K562 (cell line): Measurements from ENCODE around the gene ZNF331. TPM values are rescaled to one million over a fixed set of nuclear protein-coding genes. Genes with fewer than 3 reads are reported as not detected.
A peak's percentile ranks its signal among the peaks of the same experiment; 100 is the strongest.

Experiments
- ATF3 ChIP-seq, 2 experiments: fragments of 450-650 bp in 1 of 2; sonication (generic) in 1 of 2; formaldehyde crosslinking in 1 of 2; IDR thresholded peaks in 1 of 2; conservative IDR thresholded peaks in 1 of 2; 2 replicates each; pipeline versions ENCODE4 v1.6.1 to v1.8.1; 2016 to 2023; ENCODE audit warnings: mild to moderate bottlenecking in 2 of 2, moderate library complexity in 2 of 2, inconsistent platforms in 1 of 2, missing genetic modification reagents in 1 of 2
- CREB1 ChIP-seq, 2 experiments: sonication (generic) in 1 of 2; formaldehyde crosslinking in 1 of 2; IDR thresholded peaks; 2 replicates each; pipeline versions ENCODE4 v1.6.1 to v1.8.0; 2012 to 2022; ENCODE audit warnings: inconsistent platforms in 1 of 2, mild to moderate bottlenecking in 1 of 2, missing genetic modification reagents in 1 of 2, moderate library complexity in 1 of 2
- HEY1 ChIP-seq: fragments of 250-450 bp; sonication (Bioruptor Pico); IDR thresholded peaks from 2 replicates; pipeline ENCODE4 v1.5.0; 2020; ENCODE audit warnings: mild to moderate bottlenecking, moderate library complexity, borderline replicate concordance
- MIER1 ChIP-seq: fragments of 450-650 bp; IDR thresholded peaks from 2 replicates; pipeline ENCODE4 v1.6.1; 2016; ENCODE audit warnings: antibody characterized with exemption, mild to moderate bottlenecking, low read depth
- MLLT1 ChIP-seq, 2 experiments: fragments of 450-650 bp; IDR thresholded peaks; 2 replicates each; pipeline ENCODE4 v1.6.1; 2016
- MYC ChIP-seq, 2 experiments: fragments of 250-450 bp in 1 of 2; sonication (Bioruptor Pico) in 1 of 2; IDR thresholded peaks; 2 replicates each; pipeline versions ENCODE4 v1.5.1 to v1.6.1; 2012 to 2021; ENCODE audit warnings: low read depth in 2 of 2, borderline replicate concordance in 1 of 2, improper control_type of control experiment in 1 of 2, low read length in 1 of 2, mild to moderate bottlenecking in 1 of 2, moderate library complexity in 1 of 2
- NR1H2 ChIP-seq: sonication (generic); formaldehyde crosslinking; IDR thresholded peaks from 2 replicates; pipeline ENCODE4 v1.4.0; 2020; ENCODE audit warnings: mild to moderate bottlenecking, missing genetic modification reagents
- NR3C1 ChIP-seq: sonication (generic); formaldehyde crosslinking; IDR thresholded peaks from 2 replicates; pipeline ENCODE4 v1.8.1; 2022; ENCODE audit warnings: missing genetic modification reagents
- PRDM10 ChIP-seq: fragments of 450-650 bp; IDR thresholded peaks from 2 replicates; pipeline ENCODE4 v1.6.1; 2018; ENCODE audit not compliant: partially characterized antibody
- TCF3 ChIP-seq: sonication (generic); formaldehyde crosslinking; IDR thresholded peaks from 2 replicates; pipeline ENCODE4 v1.4.0; 2020; ENCODE audit warnings: mild to moderate bottlenecking, missing genetic modification reagents
- ZBTB1 ChIP-seq: sonication (generic); formaldehyde crosslinking; IDR thresholded peaks from 2 replicates; pipeline ENCODE4 v1.8.1; 2023; ENCODE audit warnings: missing genetic modification reagents, low read depth, mild to moderate bottlenecking, borderline replicate concordance
- ZBTB17 ChIP-seq: fragments of 450-650 bp; formaldehyde crosslinking; IDR thresholded peaks from 2 replicates; pipeline ENCODE4 v1.4.0; 2020; ENCODE audit warnings: mild to moderate bottlenecking
- ZNF398 ChIP-seq: fragments of 250-450 bp; sonication (Bioruptor Pico); IDR thresholded peaks from 2 replicates; pipeline ENCODE4 v1.8.0; 2021; ENCODE audit warnings: moderate library complexity, mild to moderate bottlenecking, inconsistent platforms
- ZNF57 ChIP-seq: fragments of 450-650 bp; formaldehyde crosslinking; IDR thresholded peaks from 2 replicates; pipeline ENCODE4 v1.4.0; 2020; ENCODE audit warnings: mild to moderate bottlenecking, moderate library complexity
- polyA plus RNA-seq, 8 experiments: library from polyadenylated mRNA; depleted of rRNA in 4 of 8; stranded (reverse) in 5 of 8; unstranded in 3 of 8; fragments of >200 nt; fragmentation: Nextera tagmentation in 2 of 8; fragmentation: Illumina TruSeq in 1 of 8; extraction: Ambion mirVana in 2 of 8; extraction: Trizol in 1 of 8; gene quantifications; 2 replicates each; pipeline versions ENCODE4 v1.2.1 to v1.2.3, GENCODE V29; 2011 to 2014; ENCODE audit warnings: inconsistent platforms in 1 of 8, missing spikeins in 1 of 8
- total RNA-seq, 7 experiments: library from RNA; depleted of rRNA in 6 of 7; stranded (reverse); fragments of >200 nt in 6 of 7; fragmentation: Illumina TruSeq in 2 of 7; extraction: Trizol in 2 of 7; gene quantifications; 2 replicates each; pipeline versions ENCODE4 v1.2.1 to v1.2.3, GENCODE V29; 2011 to 2021; ENCODE audit warnings: low replicate concordance in 1 of 7
- TF ChIP-seq, protein P1 (sequence below): fragments of 450-650 bp; IDR thresholded peaks from 2 replicates; pipeline ENCODE4 v1.6.1; 2017; ENCODE audit warnings: mild to moderate bottlenecking, moderate library complexity

ZNF331 gene
- total and polyA plus RNA-seq, 9 of the 15 experiments (the other 6 are each of a cell fraction or from before 2014, with no cell fraction given) = 0.23 to 2.7 (median 0.76) TPM

DNA sequence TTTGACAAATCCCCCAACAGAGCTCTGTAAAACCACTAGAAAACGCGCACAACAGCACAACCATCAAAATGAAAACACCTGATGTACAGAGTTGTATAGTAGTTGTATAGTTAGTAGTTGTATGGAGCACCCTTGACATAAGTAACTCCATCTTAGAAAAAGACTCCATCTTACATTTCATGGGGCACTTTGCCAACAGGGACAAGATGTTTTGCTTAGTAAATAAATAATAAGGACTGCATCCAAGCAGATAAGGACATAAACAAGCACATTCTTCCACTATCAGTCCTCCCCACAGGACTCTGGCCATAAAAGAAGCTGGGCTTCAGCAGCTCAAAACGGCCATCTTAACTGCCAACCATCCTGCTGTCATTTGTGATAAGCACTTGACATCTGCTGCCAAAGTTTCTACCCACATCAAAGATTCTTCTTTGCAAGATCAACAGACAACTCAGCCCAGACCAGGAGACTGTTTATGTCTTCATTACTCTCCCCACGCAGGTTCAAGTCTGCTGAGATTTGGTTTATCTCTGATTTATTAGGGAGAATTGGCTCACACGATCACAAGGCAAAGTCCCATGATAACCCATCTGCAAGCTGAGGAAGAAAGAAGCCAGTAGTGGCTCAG, 20.7 kb upstream of the ZNF331 start (continued):
- TF ChIP-seq CREB1 (IDR thresholded peaks at IDR 0.05) (no peak), CREB1 (CRISPR knock-in tag; IDR thresholded peaks at IDR 0.05) (no peak), HEY1 (CRISPR knock-in tag) (no peak), ZBTB1 (CRISPR knock-in tag) (no peak), NR1H2 (no peak), ZBTB17 (CRISPR knock-in tag) (peak; percentile 95), MLLT1 (IDR thresholded peaks at IDR 0.05) (no peak), PRDM10 (no peak), ZNF57 (CRISPR knock-in tag) (no peak), MYC (IDR thresholded peaks at IDR 0.05; ENCODE audit: low read depth, low read length) (no peak), MYC (CRISPR knock-in tag; IDR thresholded peaks at IDR 0.05; ENCODE audit: borderline replicate concordance, low read depth) (peak; percentile 83; the same call in 1 of the 2 replicates), MIER1 (no peak), ZNF398 (no peak), ATF3 (IDR thresholded peaks at IDR 0.05) (no peak), ATF3 (CRISPR knock-in tag; conservative IDR thresholded peaks at IDR 0.05) (no peak), TCF3 (CRISPR knock-in tag) (peak; percentile 76), NR3C1 (no peak)
- TF ChIP-seq, protein P1, sequence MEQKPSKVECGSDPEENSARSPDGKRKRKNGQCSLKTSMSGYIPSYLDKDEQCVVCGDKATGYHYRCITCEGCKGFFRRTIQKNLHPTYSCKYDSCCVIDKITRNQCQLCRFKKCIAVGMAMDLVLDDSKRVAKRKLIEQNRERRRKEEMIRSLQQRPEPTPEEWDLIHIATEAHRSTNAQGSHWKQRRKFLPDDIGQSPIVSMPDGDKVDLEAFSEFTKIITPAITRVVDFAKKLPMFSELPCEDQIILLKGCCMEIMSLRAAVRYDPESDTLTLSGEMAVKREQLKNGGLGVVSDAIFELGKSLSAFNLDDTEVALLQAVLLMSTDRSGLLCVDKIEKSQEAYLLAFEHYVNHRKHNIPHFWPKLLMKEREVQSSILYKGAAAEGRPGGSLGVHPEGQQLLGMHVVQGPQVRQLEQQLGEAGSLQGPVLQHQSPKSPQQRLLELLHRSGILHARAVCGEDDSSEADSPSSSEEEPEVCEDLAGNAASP = no peak
